WTC11 (cell line): ENCODE results near the gene KLHL12. TPM values are rescaled to one million over a fixed set of nuclear protein-coding genes. Genes with fewer than 3 reads are reported as not detected.

ENCODE experiments used
- ATAC-seq: fragments of 200-7000 bp; cut with Tn5 transposase; 2 replicates; pipeline ENCODE4 v1.10.0; 2021; ENCODE audit warnings: mild to moderate bottlenecking, moderate library complexity
- CTCF ChIA-PET: fragments of 300-600 bp; sonication (Branson Sonifier 250); formaldehyde crosslinking; loops from one replicate; lab custom pipeline; 2021; ENCODE audit warnings: antibody characterized with exemption; lab: Charles Lee
- POLR2A ChIA-PET: fragments of 350-600 bp; sonication (Branson Sonifier 250); formaldehyde crosslinking; loops from one replicate; lab custom pipeline; 2021; ENCODE audit warnings: antibody characterized with exemption; lab: Charles Lee
- DNase-seq: peaks from one replicate; pipeline ENCODE4 v3.0.0; 2021; ENCODE audit warnings: low spot score
- H3K27ac Mint-ChIP-seq: 2 replicates; pipeline ENCODE4 v1.8.0; 2021; ENCODE audit warnings: mixed read lengths
- H3K27me3 Mint-ChIP-seq: 2 replicates; pipeline ENCODE4 v1.8.0; 2021; ENCODE audit warnings: low read depth, mild to moderate bottlenecking, moderate library complexity, mixed read lengths
- H3K36me3 Mint-ChIP-seq: 2 replicates; pipeline ENCODE4 v1.8.0; 2021; ENCODE audit warnings: mixed read lengths
- H3K4me1 Mint-ChIP-seq: 2 replicates; pipeline ENCODE4 v1.8.0; 2022; ENCODE audit warnings: mixed read lengths
- H3K4me3 Mint-ChIP-seq: 2 replicates; pipeline ENCODE4 v1.8.0; 2021; ENCODE audit warnings: mild to moderate bottlenecking, moderate library complexity, mixed read lengths
- H3K9me3 Mint-ChIP-seq: 2 replicates; pipeline ENCODE4 v1.8.0; 2021; ENCODE audit warnings: mixed read lengths
- AFF4 ChIP-seq: sonication (generic); formaldehyde crosslinking; IDR thresholded peaks from 2 replicates; pipeline ENCODE4 v1.8.1; 2023; ENCODE audit warnings: mild to moderate bottlenecking, missing genetic modification reagents, borderline replicate concordance
- CBFB ChIP-seq: sonication (generic); formaldehyde crosslinking; IDR thresholded peaks from 2 replicates; pipeline ENCODE4 v1.8.1; 2022; ENCODE audit warnings: mild to moderate bottlenecking, low read depth, missing genetic modification reagents
- CREB1 ChIP-seq: sonication (generic); formaldehyde crosslinking; IDR thresholded peaks from 2 replicates; pipeline ENCODE4 v1.8.0; 2023; ENCODE audit warnings: mild to moderate bottlenecking, missing genetic modification reagents
- CREM ChIP-seq: sonication (generic); formaldehyde crosslinking; IDR thresholded peaks from 2 replicates; pipeline ENCODE4 v1.8.1; 2022; ENCODE audit warnings: mild to moderate bottlenecking, missing genetic modification reagents, moderate library complexity
- ETV6 ChIP-seq: sonication (generic); formaldehyde crosslinking; IDR thresholded peaks from 2 replicates; pipeline ENCODE4 v1.8.1; 2022; ENCODE audit warnings: mild to moderate bottlenecking, missing genetic modification reagents
- FOXP4 ChIP-seq: sonication (generic); formaldehyde crosslinking; IDR thresholded peaks from 2 replicates; pipeline ENCODE4 v1.8.0; 2022; ENCODE audit warnings: mild to moderate bottlenecking, missing genetic modification reagents
- GABPB1 ChIP-seq: sonication (generic); formaldehyde crosslinking; IDR thresholded peaks from 2 replicates; pipeline ENCODE4 v1.8.1; 2023; ENCODE audit warnings: mild to moderate bottlenecking, missing genetic modification reagents
- HMGA2 ChIP-seq: fragments of 250-450 bp; sonication (Bioruptor Pico); IDR thresholded peaks from 2 replicates; pipeline ENCODE4 v1.4.0; 2021; ENCODE audit warnings: mild to moderate bottlenecking, moderate library complexity
- JUN ChIP-seq: sonication (generic); formaldehyde crosslinking; IDR thresholded peaks from 2 replicates; pipeline ENCODE4 v1.8.0; 2023; ENCODE audit warnings: mild to moderate bottlenecking, missing genetic modification reagents
- MLX ChIP-seq: sonication (generic); formaldehyde crosslinking; IDR thresholded peaks from 2 replicates; pipeline ENCODE4 v1.8.1; 2023; ENCODE audit warnings: mild to moderate bottlenecking, missing genetic modification reagents, moderate library complexity
- NR2C2 ChIP-seq: sonication (generic); formaldehyde crosslinking; IDR thresholded peaks from 2 replicates; pipeline ENCODE4 v1.8.0; 2022; ENCODE audit warnings: mild to moderate bottlenecking, missing genetic modification reagents
- PRRX2 ChIP-seq: fragments of 250-450 bp; sonication (Bioruptor Pico); IDR thresholded peaks from 2 replicates; pipeline ENCODE4 v1.8.0; 2021; ENCODE audit warnings: mild to moderate bottlenecking
- RORB ChIP-seq: fragments of 250-450 bp; sonication (Bioruptor Pico); IDR thresholded peaks from 2 replicates; pipeline ENCODE4 v1.9.0; 2021; ENCODE audit warnings: mild to moderate bottlenecking
- SOX15 ChIP-seq: fragments of 250-450 bp; sonication (Bioruptor Pico); IDR thresholded peaks from 2 replicates; pipeline ENCODE4 v1.9.0; 2021; ENCODE audit warnings: mild to moderate bottlenecking
- TCF7 ChIP-seq: sonication (generic); formaldehyde crosslinking; IDR thresholded peaks from 2 replicates; pipeline ENCODE4 v1.8.0; 2022; ENCODE audit warnings: mild to moderate bottlenecking, low read depth, missing genetic modification reagents, moderate library complexity
- ZBTB21 ChIP-seq: sonication (generic); formaldehyde crosslinking; IDR thresholded peaks from 2 replicates; pipeline ENCODE4 v1.8.1; 2023; ENCODE audit warnings: mild to moderate bottlenecking, missing genetic modification reagents, borderline replicate concordance
- ZNF263 ChIP-seq: sonication (generic); formaldehyde crosslinking; IDR thresholded peaks from 2 replicates; pipeline ENCODE4 v1.8.1; 2022; ENCODE audit warnings: low read depth, mild to moderate bottlenecking, moderate library complexity, missing genetic modification reagents
- ZNF281 ChIP-seq: sonication (generic); formaldehyde crosslinking; IDR thresholded peaks from 2 replicates; pipeline ENCODE4 v1.8.0; 2023; ENCODE audit warnings: mild to moderate bottlenecking, missing genetic modification reagents
- ZNF423 ChIP-seq: fragments of 250-450 bp; sonication (Bioruptor Pico); IDR thresholded peaks from 2 replicates; pipeline ENCODE4 v2.1.2; 2022; ENCODE audit warnings: mild to moderate bottlenecking, moderate library complexity
- ZSCAN18 ChIP-seq: fragments of 250-450 bp; sonication (Bioruptor Pico); IDR thresholded peaks from 2 replicates; pipeline ENCODE4 v2.1.2; 2022; ENCODE audit warnings: mild to moderate bottlenecking, moderate library complexity
- total RNA-seq: library from RNA; stranded (reverse); gene quantifications from 3 replicates; pipeline ENCODE4 v1.2.3, GENCODE V29; 2021
- TF ChIP-seq, protein P1 (sequence below): sonication (generic); formaldehyde crosslinking; conservative IDR thresholded peaks from 2 replicates; pipeline ENCODE4 v1.8.1; 2022; ENCODE audit warnings: mild to moderate bottlenecking, missing genetic modification reagents
- TF ChIP-seq, protein P2 (sequence below): sonication (generic); formaldehyde crosslinking; IDR thresholded peaks from 2 replicates; pipeline ENCODE4 v1.8.0; 2022; ENCODE audit warnings: mild to moderate bottlenecking, missing genetic modification reagents
- TF ChIP-seq, protein P3 (sequence below): sonication (generic); formaldehyde crosslinking; IDR thresholded peaks from 2 replicates; pipeline ENCODE4 v1.8.1; 2023; ENCODE audit warnings: mild to moderate bottlenecking, missing genetic modification reagents, moderate library complexity

KLHL12 gene
- total RNA-seq, 1 experiment from 2014 or later, result 29.6 TPM

- ATAC-seq (no peak), DNase-seq (no peak)
- Mint-ChIP-seq H3K27ac (no peak overlapping the region), H3K9me3 (no peaks in the 10 kb centered on the region), H3K4me3 (no peak overlapping the region), H3K36me3 (no peaks in the 10 kb centered on the region), H3K4me1 (peaks cover 24% of the 10 kb centered on the region)
- CTCF ChIA-PET, result no interaction called here
- POLR2A ChIA-PET, result interaction anchor here (0.7 kb wide), 1 partner anchor 16 kb away, joined by 4 read pairs; no protein-coding TSS in a partner anchor
- TF ChIP-seq HMGA2 (CRISPR knock-in tag), result no peak
- TF ChIP-seq TCF7, result no peak
- no peak for TF ChIP-seq FOXP4
- TF ChIP-seq RORB (CRISPR knock-in tag), result no peak
- TF ChIP-seq ETV6 (CRISPR knock-in tag), result no peak
- TF ChIP-seq, protein P1, sequence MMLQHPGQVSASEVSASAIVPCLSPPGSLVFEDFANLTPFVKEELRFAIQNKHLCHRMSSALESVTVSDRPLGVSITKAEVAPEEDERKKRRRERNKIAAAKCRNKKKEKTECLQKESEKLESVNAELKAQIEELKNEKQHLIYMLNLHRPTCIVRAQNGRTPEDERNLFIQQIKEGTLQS (CRISPR knock-in tag), result no peak
- no peak for TF ChIP-seq CREB1 (CRISPR knock-in tag)
- TF ChIP-seq CREM (CRISPR knock-in tag), result no peak
- TF ChIP-seq GABPB1 (CRISPR knock-in tag), result no peak
- no peak for TF ChIP-seq PRRX2 (CRISPR knock-in tag)
- no peak for TF ChIP-seq ZNF281 (CRISPR knock-in tag)
- TF ChIP-seq MLX (CRISPR knock-in tag), result no peak
- TF ChIP-seq, protein P2, sequence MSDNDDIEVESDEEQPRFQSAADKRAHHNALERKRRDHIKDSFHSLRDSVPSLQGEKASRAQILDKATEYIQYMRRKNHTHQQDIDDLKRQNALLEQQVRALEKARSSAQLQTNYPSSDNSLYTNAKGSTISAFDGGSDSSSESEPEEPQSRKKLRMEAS (CRISPR knock-in tag), result no peak
- TF ChIP-seq ZNF423 (CRISPR knock-in tag), result no peak
- TF ChIP-seq, all 79 proteins: peak for 0
- peaks cover 8% of the 10 kb centered on the region for H3K27me3 Mint-ChIP-seq
Observed at GRCh38 chr1:202974856-202975255, 47.8 kb upstream of the KLHL12 start.

DNA sequence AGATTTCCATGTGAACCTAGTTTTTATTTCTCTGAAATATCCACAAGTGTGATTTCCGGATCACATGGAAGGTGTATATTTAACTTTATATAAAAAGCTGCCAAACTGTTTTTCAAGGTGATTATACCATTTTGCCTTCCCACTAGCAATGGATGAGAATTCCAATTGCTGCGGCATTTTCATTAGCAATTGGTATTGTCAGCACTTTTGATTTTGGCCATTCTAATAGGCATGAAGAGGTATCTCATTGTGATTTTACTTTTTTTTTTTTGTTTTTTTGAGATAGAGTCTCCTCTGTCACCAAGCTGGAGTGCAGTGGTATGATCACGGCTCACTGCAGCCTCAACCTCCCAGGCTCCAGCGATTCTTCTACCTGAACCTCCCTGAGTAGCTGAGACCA is 45.0 kb upstream of the KLHL12 start:
- Mint-ChIP-seq H3K27ac (no peak overlapping the region), H3K36me3 (no peaks in the 10 kb centered on the region), H3K9me3 (no peaks in the 10 kb centered on the region), H3K4me3 (no peak overlapping the region), H3K4me1 (peaks cover 21% of the 10 kb centered on the region), H3K27me3 (peaks cover 26% of the 10 kb centered on the region)
- DNase-seq, result no peak
- POLR2A ChIA-PET, result no interaction called here
- no peak for ATAC-seq
- CTCF ChIA-PET, result no interaction called here
- TF ChIP-seq CBFB (no peak), JUN (CRISPR knock-in tag) (no peak), SOX15 (CRISPR knock-in tag) (no peak), ZSCAN18 (CRISPR knock-in tag) (no peak), AFF4 (no peak), ZNF263 (no peak), ZBTB21 (CRISPR knock-in tag) (no peak), CREM (CRISPR knock-in tag) (no peak), NR2C2 (CRISPR knock-in tag) (no peak)
- TF ChIP-seq, protein P3, sequence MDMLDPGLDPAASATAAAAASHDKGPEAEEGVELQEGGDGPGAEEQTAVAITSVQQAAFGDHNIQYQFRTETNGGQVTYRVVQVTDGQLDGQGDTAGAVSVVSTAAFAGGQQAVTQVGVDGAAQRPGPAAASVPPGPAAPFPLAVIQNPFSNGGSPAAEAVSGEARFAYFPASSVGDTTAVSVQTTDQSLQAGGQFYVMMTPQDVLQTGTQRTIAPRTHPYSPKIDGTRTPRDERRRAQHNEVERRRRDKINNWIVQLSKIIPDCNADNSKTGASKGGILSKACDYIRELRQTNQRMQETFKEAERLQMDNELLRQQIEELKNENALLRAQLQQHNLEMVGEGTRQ, result no peak
